Activated CD4-positive, alpha-beta T cell treated with anti-CD3 and anti-CD28 coated beads for 24 hours (primary cell): Measurements from ENCODE around the gene CYP2B6.
"Not testable (repeated sequence)": the region's sequence is repeated elsewhere in the genome, so short reads cannot be mapped to it uniquely, and the experiment has no call there.

Experiments
- DNase-seq, 2 donors: peaks; one replicate each; pipeline ENCODE4 v3.0.0-alpha.2; 2020; ENCODE audit warnings: low read depth in 2 of 2

The CYP2B6 gene

GRCh38 chr19:40980743-40981442 is 10.2 kb upstream of the CYP2B6 start:
- DNase-seq = not testable (repeated sequence)

GRCh38 chr19:40981591-40981990 is 9.5 kb upstream of the CYP2B6 start:
- no peak for DNase-seq

GRCh38 chr19:40982594-40983101 is 8.4 kb upstream of the CYP2B6 start:
- no peak for DNase-seq

- DNase-seq = no peak
Measured at GRCh38 chr19:40989453-40989852, 1.6 kb upstream of the CYP2B6 start.

GRCh38 chr19:40995355-40995754 is 4.3 kb downstream of the CYP2B6 start:
- no peak for DNase-seq

GRCh38 chr19:40999018-40999417 is 7.9 kb downstream of the CYP2B6 start:
- DNase-seq = not testable (repeated sequence)

DNA sequence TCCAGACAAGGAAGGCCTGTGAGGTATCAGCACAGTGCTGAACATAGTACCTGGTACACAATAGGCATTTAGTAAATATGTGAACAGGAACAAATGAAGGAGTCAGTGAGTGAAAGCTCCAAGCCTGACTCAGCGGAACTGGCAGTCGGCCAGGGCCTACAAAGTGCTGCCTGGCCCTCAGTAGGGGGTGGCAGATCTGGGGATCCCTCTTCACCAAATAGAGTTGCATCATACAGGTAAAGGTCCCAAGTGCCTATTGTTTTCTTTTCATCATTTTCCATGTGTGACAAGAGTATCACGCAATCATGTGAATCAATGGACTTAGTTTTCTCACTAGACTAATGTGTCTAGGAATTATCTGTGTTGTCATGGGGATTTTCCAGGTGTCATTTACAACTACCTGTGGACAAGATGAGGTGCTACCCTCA is 9.2 kb downstream of the CYP2B6 start:
- DNase-seq = no peak

- DNase-seq = no peak
Measured at GRCh38 chr19:41001243-41001971, 10.3 kb downstream of the CYP2B6 start.

- not testable (repeated sequence) for DNase-seq
Measured at GRCh38 chr19:41003656-41004055, 12.6 kb downstream of the CYP2B6 start.

GRCh38 chr19:41009700-41010235 is 18.7 kb downstream of the CYP2B6 start:
- DNase-seq = no peak

- DNase-seq = no peak
Measured at GRCh38 chr19:41013359-41013758, 22.3 kb downstream of the CYP2B6 start.

DNA sequence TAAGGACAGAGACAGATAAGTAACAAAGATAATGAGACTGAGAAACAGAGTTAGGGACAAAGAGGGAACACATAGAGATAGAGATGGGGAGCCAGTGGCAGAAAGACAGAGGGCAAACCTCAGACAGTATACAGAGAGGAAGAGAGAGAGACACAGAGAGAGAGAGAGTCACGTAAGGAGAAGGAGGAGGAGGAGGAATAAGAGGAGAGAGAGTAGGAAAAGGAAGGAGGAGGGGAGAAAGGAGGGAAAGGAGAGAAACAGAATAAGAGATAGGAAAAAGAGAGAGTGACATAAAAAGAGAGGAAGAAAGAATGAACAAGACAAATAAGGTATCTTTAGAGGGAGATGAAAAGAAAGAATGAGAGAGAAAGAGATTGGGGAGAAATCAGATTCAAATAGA is 23.6 kb downstream of the CYP2B6 start:
- no peak for DNase-seq

GRCh38 chr19:41016488-41017071 is 25.5 kb downstream of the CYP2B6 start:
- no peak for DNase-seq

GRCh38 chr19:41018736-41019290 is 27.7 kb downstream of the CYP2B6 start:
- no peak for DNase-seq

GRCh38 chr19:41019346-41019745 is 28.3 kb downstream of the CYP2B6 start:
- DNase-seq = no peak

DNA sequence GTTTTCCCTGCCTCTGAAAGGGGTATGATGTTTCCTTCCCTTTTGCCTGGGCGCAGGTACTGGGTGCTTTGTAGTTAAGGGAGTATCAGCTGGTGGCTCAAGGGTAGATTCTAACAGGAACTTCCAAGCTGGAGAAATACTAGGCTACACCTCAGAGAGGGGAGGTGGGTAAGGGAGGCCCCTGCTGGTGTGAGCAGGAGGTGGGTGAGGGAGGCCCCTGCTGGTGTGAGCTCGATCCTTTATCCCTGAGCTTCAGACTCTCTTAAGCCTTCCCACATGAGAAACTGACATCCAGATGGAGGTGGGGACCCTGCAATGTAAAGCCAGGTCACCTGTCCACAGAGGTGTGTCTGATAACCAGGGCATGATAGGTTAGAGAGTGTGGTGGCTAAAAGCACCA is 32.1 kb downstream of the CYP2B6 start:
- no peak for DNase-seq

- no peak for DNase-seq
Measured at GRCh38 chr19:41025411-41025810, 34.3 kb downstream of the CYP2B6 start.

GRCh38 chr19:41025871-41026270 is 34.8 kb downstream of the CYP2B6 start:
- no peak for DNase-seq

- DNase-seq = no peak
Measured at GRCh38 chr19:41027273-41027967, 36.3 kb downstream of the CYP2B6 start.

- no peak for DNase-seq
Measured at GRCh38 chr19:41029524-41030432, 38.7 kb downstream of the CYP2B6 start.
